Measurements from ENCODE around the gene STXBP4.

The STXBP4 gene

DNA sequence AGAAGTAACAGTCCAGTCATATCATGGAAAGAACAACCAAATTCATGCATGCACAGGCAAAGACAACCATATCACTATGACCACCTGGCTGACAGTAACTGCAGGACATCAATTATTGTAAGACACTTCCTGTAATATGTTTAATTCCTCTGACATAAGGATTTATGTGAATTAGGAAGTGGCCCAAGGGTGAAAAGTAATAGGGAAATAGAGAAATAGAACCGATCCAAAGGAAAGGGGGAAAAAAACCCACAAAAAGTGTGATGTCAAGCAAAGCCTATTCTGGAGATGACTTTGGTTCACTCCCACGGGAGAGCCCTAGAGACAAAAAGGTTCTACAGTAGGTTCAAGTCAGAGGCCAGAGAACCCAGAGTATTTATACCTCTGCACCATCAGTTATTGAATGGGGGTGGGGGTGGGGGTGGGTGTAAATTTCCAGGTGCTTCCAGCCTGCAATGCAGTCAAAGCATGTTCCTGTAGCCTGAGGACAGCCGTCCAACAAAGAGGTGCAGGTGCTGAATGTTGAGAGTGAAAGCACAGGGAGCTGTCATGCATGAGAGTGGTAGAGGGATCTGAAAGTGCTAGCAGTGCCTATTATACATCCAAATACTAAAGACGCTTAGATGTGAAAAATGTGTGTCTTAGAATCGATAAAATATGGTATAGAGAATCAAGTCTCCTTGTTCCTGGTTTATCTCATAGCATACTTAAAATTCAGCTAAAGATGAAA, 200.6 kb downstream of the STXBP4 start:
- Mint-ChIP-seq H3K4me1 (no peaks in the 10 kb centered on the region), H3K27me3 (ENCODE audit: low read depth, poor library complexity) (no peaks in the 10 kb centered on the region), H3K4me3 (no peak overlapping the region), H3K27ac (no peak overlapping the region), H3K9me3 (peaks cover 11% of the 10 kb centered on the region), H3K36me3 (ENCODE audit: low read depth) (peaks cover 29% of the 10 kb centered on the region)
- DNase-seq: no peak
- TF ChIP-seq, protein P1, sequence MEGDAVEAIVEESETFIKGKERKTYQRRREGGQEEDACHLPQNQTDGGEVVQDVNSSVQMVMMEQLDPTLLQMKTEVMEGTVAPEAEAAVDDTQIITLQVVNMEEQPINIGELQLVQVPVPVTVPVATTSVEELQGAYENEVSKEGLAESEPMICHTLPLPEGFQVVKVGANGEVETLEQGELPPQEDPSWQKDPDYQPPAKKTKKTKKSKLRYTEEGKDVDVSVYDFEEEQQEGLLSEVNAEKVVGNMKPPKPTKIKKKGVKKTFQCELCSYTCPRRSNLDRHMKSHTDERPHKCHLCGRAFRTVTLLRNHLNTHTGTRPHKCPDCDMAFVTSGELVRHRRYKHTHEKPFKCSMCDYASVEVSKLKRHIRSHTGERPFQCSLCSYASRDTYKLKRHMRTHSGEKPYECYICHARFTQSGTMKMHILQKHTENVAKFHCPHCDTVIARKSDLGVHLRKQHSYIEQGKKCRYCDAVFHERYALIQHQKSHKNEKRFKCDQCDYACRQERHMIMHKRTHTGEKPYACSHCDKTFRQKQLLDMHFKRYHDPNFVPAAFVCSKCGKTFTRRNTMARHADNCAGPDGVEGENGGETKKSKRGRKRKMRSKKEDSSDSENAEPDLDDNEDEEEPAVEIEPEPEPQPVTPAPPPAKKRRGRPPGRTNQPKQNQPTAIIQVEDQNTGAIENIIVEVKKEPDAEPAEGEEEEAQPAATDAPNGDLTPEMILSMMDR (IDR thresholded peaks at IDR 0.05): no peak

DNA sequence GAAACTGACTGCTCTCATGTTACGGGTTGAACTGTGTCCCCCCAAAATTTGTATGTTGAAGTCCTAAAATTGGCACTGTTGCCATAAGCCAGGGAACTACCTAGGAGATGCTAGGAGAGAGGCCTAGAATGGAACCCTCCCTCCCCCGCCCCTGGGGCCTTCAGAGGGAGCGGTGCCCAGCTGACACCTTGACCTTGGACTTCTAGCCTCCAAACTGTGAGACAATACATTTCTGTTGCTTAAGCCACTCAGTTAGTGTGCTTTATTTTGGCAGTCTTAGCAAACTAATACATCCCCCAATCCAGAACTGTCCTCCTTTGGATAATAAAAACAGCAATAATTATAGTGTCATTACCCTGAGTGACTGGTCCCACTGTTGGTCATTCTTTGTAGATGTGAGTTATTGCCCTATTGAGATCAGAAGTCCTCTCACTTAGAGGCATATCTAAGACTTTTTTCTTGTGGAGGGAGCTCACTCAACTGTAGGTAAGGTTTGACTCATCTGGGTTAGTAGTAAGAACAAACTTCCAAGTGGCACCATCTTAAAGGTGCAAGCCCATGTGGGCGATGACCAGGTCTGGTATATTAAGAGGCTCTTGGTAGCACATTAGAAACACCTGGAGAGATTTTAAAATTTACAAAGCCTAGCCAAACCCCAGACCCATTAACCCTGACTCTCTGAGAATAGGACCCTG, 203.2 kb downstream of the STXBP4 start:
- H3K27me3 Mint-ChIP-seq (ENCODE audit: low read depth, poor library complexity): peaks cover 3% of the 10 kb centered on the region
- H3K36me3 Mint-ChIP-seq (ENCODE audit: low read depth): peaks cover 26% of the 10 kb centered on the region
- H3K4me3 Mint-ChIP-seq: no peak overlapping the region
- no peak overlapping the region for H3K27ac Mint-ChIP-seq
- TF ChIP-seq, protein P1 (IDR thresholded peaks at IDR 0.05): no peak
- peaks cover 20% of the 10 kb centered on the region for H3K9me3 Mint-ChIP-seq
- H3K4me1 Mint-ChIP-seq: peaks cover 12% of the 10 kb centered on the region
- DNase-seq: no peak

DNA sequence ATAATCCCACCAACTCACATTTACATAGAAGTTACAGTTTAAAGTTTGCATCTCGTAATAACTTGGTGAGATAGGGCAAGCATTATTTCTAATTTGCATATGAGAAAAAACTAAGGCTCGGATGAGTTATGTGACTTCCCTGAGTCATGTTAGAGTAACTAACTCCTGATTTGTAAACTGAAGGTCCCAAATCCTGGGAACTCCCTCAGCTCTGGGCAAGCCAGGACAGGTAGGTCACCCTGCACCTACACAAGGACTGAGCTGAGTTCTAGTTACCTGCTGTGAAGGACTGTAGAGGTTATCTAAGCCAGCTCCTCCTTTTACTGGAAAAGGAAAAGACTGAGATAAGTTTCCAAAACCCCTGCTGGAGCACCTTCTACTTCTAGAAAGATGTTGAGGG, 204.0 kb downstream of the STXBP4 start:
- Mint-ChIP-seq H3K27me3 (ENCODE audit: low read depth, poor library complexity) (peaks cover 3% of the 10 kb centered on the region), H3K4me1 (peaks cover 12% of the 10 kb centered on the region), H3K4me3 (no peak overlapping the region), H3K27ac (no peak overlapping the region), H3K36me3 (ENCODE audit: low read depth) (peaks cover 26% of the 10 kb centered on the region), H3K9me3 (peaks cover 20% of the 10 kb centered on the region)
- TF ChIP-seq, protein P1 (IDR thresholded peaks at IDR 0.05): no peak
- no peak for DNase-seq

DNA sequence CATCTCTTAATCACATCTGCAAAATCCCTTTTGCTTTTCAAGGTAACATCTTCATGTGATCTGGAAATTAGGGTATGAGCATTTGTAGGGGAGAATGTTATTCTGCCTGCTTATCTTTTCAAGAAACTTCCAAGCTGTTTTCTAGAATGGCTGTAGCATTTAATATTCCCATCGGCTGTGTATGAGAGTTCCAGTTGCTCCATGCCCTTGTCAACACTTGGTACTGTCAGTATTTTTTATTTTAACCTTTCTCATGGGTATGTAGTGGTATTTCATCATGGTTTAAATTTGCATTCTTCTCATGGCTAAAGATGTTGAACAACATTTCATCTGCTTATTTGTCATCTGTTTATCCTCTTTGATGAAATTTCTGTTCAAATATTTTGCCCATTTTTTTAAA, 205.6 kb downstream of the STXBP4 start:
- Mint-ChIP-seq H3K4me1 (peaks cover 12% of the 10 kb centered on the region), H3K4me3 (no peak overlapping the region), H3K27ac (no peak overlapping the region), H3K9me3 (peaks cover 20% of the 10 kb centered on the region), H3K36me3 (ENCODE audit: low read depth) (peaks cover 26% of the 10 kb centered on the region), H3K27me3 (ENCODE audit: low read depth, poor library complexity) (peaks cover 3% of the 10 kb centered on the region)
- DNase-seq: no peak
- TF ChIP-seq, protein P1 (IDR thresholded peaks at IDR 0.05): no peak

DNA sequence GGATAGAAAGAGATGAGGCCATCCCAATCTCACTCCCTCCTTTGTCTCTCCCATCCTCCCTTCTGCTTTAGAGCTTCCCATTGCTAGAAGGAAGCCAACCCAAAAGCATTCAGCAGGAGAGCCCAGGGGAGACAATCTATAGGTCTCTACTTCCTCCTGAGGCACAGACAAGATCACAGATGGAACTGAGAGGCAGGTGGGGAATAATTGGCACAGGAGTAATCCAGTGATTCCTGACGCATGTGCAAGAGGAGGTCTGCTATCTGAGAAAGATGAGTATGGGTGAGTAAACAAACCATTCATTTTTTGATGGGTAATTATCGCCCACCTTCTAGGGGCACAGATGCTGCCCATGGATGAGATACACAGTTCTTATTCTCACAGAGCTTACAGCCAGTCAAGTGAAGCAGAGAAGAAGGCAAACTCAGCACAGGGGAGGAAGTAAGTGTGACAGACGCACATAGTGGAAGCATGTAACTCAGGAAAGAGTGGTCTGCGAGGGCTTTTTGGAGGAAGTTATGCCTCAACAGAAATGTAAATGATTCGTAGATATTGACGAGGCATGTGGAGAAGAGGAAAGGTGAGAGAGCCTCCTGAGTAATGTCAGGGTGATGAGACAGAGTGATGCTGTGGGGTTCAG, 207.3 kb downstream of the STXBP4 start:
- peaks cover 3% of the 10 kb centered on the region for H3K27me3 Mint-ChIP-seq (ENCODE audit: low read depth, poor library complexity)
- no peak for DNase-seq
- H3K4me3 Mint-ChIP-seq: no peak overlapping the region
- H3K27ac Mint-ChIP-seq: peak overlapping the region; percentile 14
- peaks cover 26% of the 10 kb centered on the region for H3K36me3 Mint-ChIP-seq (ENCODE audit: low read depth)
- TF ChIP-seq, protein P1 (IDR thresholded peaks at IDR 0.05): no peak
- H3K4me1 Mint-ChIP-seq: peaks cover 12% of the 10 kb centered on the region
- H3K9me3 Mint-ChIP-seq: peaks cover 20% of the 10 kb centered on the region
